ENCODE results near the gene BRD1.

BRD1 gene

DNA sequence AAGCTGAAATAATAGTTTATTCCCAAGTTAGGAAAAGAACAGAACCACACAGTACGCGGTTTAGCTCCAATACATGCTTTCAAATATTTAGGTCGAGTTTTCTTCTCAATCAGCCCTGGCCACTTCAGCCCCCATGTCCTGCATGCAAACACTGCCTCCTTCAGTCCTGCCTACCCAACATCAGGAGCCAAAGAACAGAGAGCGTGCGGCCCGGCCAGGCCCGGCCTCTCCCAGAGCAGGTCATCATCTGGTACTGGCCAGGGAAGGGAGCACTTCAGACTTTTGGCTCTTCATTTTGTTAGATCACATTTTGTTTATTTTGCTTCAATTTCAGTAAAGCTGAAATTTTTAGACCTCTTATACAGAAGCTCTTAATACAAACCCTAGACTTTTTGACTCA lies 6.7 kb downstream of the BRD1 start:
- in situ Hi-C loops (cut with HindIII; ENCODE audit: low sequenced_read_pairs): no loop called here
- TF ChIP-seq, protein P1, sequence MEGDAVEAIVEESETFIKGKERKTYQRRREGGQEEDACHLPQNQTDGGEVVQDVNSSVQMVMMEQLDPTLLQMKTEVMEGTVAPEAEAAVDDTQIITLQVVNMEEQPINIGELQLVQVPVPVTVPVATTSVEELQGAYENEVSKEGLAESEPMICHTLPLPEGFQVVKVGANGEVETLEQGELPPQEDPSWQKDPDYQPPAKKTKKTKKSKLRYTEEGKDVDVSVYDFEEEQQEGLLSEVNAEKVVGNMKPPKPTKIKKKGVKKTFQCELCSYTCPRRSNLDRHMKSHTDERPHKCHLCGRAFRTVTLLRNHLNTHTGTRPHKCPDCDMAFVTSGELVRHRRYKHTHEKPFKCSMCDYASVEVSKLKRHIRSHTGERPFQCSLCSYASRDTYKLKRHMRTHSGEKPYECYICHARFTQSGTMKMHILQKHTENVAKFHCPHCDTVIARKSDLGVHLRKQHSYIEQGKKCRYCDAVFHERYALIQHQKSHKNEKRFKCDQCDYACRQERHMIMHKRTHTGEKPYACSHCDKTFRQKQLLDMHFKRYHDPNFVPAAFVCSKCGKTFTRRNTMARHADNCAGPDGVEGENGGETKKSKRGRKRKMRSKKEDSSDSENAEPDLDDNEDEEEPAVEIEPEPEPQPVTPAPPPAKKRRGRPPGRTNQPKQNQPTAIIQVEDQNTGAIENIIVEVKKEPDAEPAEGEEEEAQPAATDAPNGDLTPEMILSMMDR (IDR thresholded peaks at IDR 0.05; ENCODE audit: low read depth, low read length): no peak
- no peak for DNase-seq (ENCODE audit: low read depth, low spot score)
- no peak overlapping the region for H3K4me3 ChIP-seq (ENCODE audit: low read depth, low read length)

DNA sequence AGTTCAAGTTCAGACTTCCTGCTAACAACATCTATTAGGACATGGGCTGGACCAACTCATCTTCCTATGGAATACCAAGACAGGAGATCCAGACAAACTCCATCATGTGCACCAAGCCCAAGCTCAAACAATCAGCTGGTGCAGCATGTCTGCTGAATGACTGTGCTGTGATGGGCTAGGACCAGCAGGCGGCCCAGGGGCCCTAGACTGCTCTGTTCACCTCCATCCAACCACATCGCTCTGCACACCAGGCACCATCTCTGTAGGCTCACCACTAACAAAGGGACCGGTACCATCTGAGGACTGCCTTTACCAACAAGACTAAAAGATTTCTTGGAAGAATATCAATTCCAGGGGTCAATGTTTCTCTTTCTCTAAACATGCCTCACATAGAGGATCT lies 10.3 kb downstream of the BRD1 start:
- in situ Hi-C loops (cut with HindIII; ENCODE audit: low sequenced_read_pairs): no loop called here
- TF ChIP-seq, protein P1 (IDR thresholded peaks at IDR 0.05; ENCODE audit: low read depth, low read length): no peak

DNA sequence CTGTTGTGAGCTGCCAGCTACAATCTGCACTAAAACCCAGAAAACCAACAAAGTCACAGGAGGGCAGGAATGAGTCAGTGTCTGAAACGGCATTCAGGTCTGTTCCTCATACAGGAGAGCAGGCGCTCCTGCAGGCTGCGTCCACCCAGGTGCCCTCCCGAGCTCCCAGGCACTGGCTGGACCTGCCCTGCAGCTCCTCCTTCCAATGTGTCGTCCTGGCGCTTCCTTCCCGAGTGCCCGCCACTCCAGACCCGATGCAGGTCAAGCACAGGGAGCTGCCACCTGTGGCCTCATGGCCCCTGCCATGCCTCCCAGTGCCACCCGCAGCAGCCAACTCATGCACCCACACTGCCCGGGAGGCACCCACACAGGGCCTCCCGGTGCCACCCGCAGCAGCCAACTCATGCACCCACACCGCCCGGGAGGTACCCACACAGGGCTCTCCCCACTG lies 12.0 kb downstream of the BRD1 start:
- H3K4me3 ChIP-seq (ENCODE audit: low read depth, low read length): no peak overlapping the region
- TF ChIP-seq, protein P1 (IDR thresholded peaks at IDR 0.05; ENCODE audit: low read depth, low read length): no peak
- in situ Hi-C loops (cut with HindIII; ENCODE audit: low sequenced_read_pairs): no loop called here
- peak; percentile 28 for DNase-seq (ENCODE audit: low read depth, low spot score)

More for the DNA sequence above, 10.3 kb downstream of the BRD1 start:
- no peak for DNase-seq (ENCODE audit: low read depth, low spot score)
- H3K4me3 ChIP-seq (ENCODE audit: low read depth, low read length): no peak overlapping the region

GRCh38 chr22:49814856-49815255 lies 12.8 kb downstream of the BRD1 start:
- in situ Hi-C loops (cut with HindIII; ENCODE audit: low sequenced_read_pairs): no loop called here
- TF ChIP-seq, protein P1 (IDR thresholded peaks at IDR 0.05; ENCODE audit: low read depth, low read length): no peak
- DNase-seq (ENCODE audit: low read depth, low spot score): no peak
- no peak overlapping the region for H3K4me3 ChIP-seq (ENCODE audit: low read depth, low read length)

- H3K4me3 ChIP-seq (ENCODE audit: low read depth, low read length): no peak overlapping the region
- TF ChIP-seq, protein P1 (IDR thresholded peaks at IDR 0.05; ENCODE audit: low read depth, low read length): no peak
- DNase-seq (ENCODE audit: low read depth, low spot score): no peak
- in situ Hi-C loops (cut with HindIII; ENCODE audit: low sequenced_read_pairs): no loop called here
Observed at GRCh38 chr22:49814164-49814686, 13.4 kb downstream of the BRD1 start.

GRCh38 chr22:49812838-49813237 lies 14.8 kb downstream of the BRD1 start:
- in situ Hi-C loops (cut with HindIII; ENCODE audit: low sequenced_read_pairs): no loop called here
- no peak for DNase-seq (ENCODE audit: low read depth, low spot score)
- TF ChIP-seq, protein P1 (IDR thresholded peaks at IDR 0.05; ENCODE audit: low read depth, low read length): no peak
- H3K4me3 ChIP-seq (ENCODE audit: low read depth, low read length): no peak overlapping the region
